H9 (cell line): ENCODE data around the gene CDH4. TPM values are rescaled to one million over a fixed set of nuclear protein-coding genes. Genes with fewer than 3 reads are reported as not detected.

ENCODE experiments used
- DNase-seq: peaks from one replicate; pipeline ENCODE4 v3.0.0-alpha.2; 2017
- H2AFZ ChIP-seq: one replicate; pipeline ENCODE4 v1.6.1; 2013; ENCODE audit warnings: mild to moderate bottlenecking, low read length, control low read depth, moderate library complexity
- H2AK5ac ChIP-seq: 2 replicates; pipeline ENCODE4 v1.6.1; 2013; ENCODE audit warnings: low read length, control low read depth, mixed read lengths; ENCODE audit not compliant: insufficient read length
- H2BK120ac ChIP-seq: one replicate; pipeline ENCODE4 v1.6.1; 2013; ENCODE audit warnings: low read depth, mild to moderate bottlenecking, low read length, control low read depth, inconsistent platforms; ENCODE audit not compliant: poor library complexity, severe bottlenecking
- H2BK12ac ChIP-seq: 2 replicates; pipeline ENCODE4 v1.6.1; 2013; ENCODE audit warnings: low read length, control low read depth, mixed read lengths, low read depth; ENCODE audit not compliant: insufficient read length
- H2BK15ac ChIP-seq: 2 replicates; pipeline ENCODE4 v1.6.1; 2013; ENCODE audit warnings: low read depth, low read length, control low read depth
- H2BK20ac ChIP-seq: one replicate; pipeline ENCODE4 v1.6.1; 2013; ENCODE audit warnings: low read depth, mild to moderate bottlenecking, low read length, control low read depth, inconsistent platforms; ENCODE audit not compliant: poor library complexity, severe bottlenecking
- H2BK5ac ChIP-seq: 2 replicates; pipeline ENCODE4 v1.6.1; 2013; ENCODE audit warnings: low read length, control low read depth, mixed read lengths; ENCODE audit not compliant: insufficient read length
- H3K14ac ChIP-seq: 2 replicates; pipeline ENCODE4 v1.6.1; 2013; ENCODE audit warnings: low read length, control low read depth; ENCODE audit not compliant: insufficient read depth
- H3K18ac ChIP-seq: 2 replicates; pipeline ENCODE4 v1.6.1; 2013; ENCODE audit warnings: low read depth, mild to moderate bottlenecking, mixed read lengths, low read length, control low read depth; ENCODE audit not compliant: insufficient read length
- H3K23ac ChIP-seq: 2 replicates; pipeline ENCODE4 v1.6.1; 2013; ENCODE audit warnings: low read length, control low read depth, mixed read lengths, low read depth; ENCODE audit not compliant: insufficient read length
- H3K23me2 ChIP-seq: 2 replicates; pipeline ENCODE4 v1.6.1; 2013; ENCODE audit warnings: low read depth, mild to moderate bottlenecking, mixed read lengths, low read length, control low read depth; ENCODE audit not compliant: insufficient read length, poor library complexity, severe bottlenecking
- H3K27ac ChIP-seq: 2 replicates; pipeline ENCODE4 v1.5.1; 2013; ENCODE audit warnings: low read length, control low read depth, mixed read lengths, low read depth; ENCODE audit not compliant: insufficient read length
- H3K27me3 ChIP-seq: 2 replicates; pipeline ENCODE4 v1.6.1; 2013; ENCODE audit warnings: low read length, control low read depth, inconsistent platforms; ENCODE audit not compliant: insufficient read depth
- H3K4ac ChIP-seq: 2 replicates; pipeline ENCODE4 v1.6.1; 2013; ENCODE audit warnings: low read depth, mild to moderate bottlenecking, control low read depth, inconsistent platforms, low read length, moderate library complexity
- H3K4me1 ChIP-seq: 2 replicates; pipeline ENCODE4 v1.6.1; 2013; ENCODE audit warnings: low read length, control low read depth, inconsistent platforms; ENCODE audit not compliant: insufficient read depth
- H3K4me2 ChIP-seq: 2 replicates; pipeline ENCODE4 v1.6.1; 2013; ENCODE audit warnings: low read length, control low read depth, mixed read lengths; ENCODE audit not compliant: insufficient read length, insufficient read depth
- H3K56ac ChIP-seq: 2 replicates; pipeline ENCODE4 v1.6.1; 2013; ENCODE audit warnings: low read depth, mild to moderate bottlenecking, mixed read lengths, low read length, control low read depth; ENCODE audit not compliant: insufficient read length
- H3K79me1 ChIP-seq: 2 replicates; pipeline ENCODE4 v1.6.1; 2013; ENCODE audit warnings: low read depth, mild to moderate bottlenecking, moderate library complexity, low read length, control low read depth, inconsistent platforms; ENCODE audit not compliant: insufficient read depth, poor library complexity, severe bottlenecking
- H3K79me2 ChIP-seq: 2 replicates; pipeline ENCODE4 v1.6.1; 2013; ENCODE audit warnings: low read length, control low read depth, inconsistent platforms; ENCODE audit not compliant: insufficient read depth
- H3K9ac ChIP-seq: 2 replicates; pipeline ENCODE4 v1.6.1; 2013; ENCODE audit warnings: low read length, control low read depth, mixed read lengths; ENCODE audit not compliant: insufficient read length; ENCODE audit errors: extremely low read depth
- H3K9me3 ChIP-seq: one replicate; pipeline ENCODE4 v1.6.1; 2013; ENCODE audit warnings: low read depth, low read length, inconsistent platforms; ENCODE audit not compliant: control insufficient read depth
- H3T11ph ChIP-seq: one replicate; pipeline ENCODE4 v1.6.1; 2013; ENCODE audit warnings: mild to moderate bottlenecking, low read length, control low read depth, inconsistent platforms
- H4K20me1 ChIP-seq: one replicate; pipeline ENCODE4 v1.6.1; 2013; ENCODE audit not compliant: control insufficient read depth, insufficient read length, insufficient read depth
- H4K5ac ChIP-seq: 2 replicates; pipeline ENCODE4 v1.6.1; 2013; ENCODE audit warnings: low read depth, mild to moderate bottlenecking, mixed read lengths, low read length, control low read depth; ENCODE audit not compliant: insufficient read length
- H4K8ac ChIP-seq: replicated peaks from 2 replicates; pipeline ENCODE4 v1.6.1; 2013; ENCODE audit warnings: low read length, control low read depth, mixed read lengths, low read depth; ENCODE audit not compliant: insufficient read length
- H4K91ac ChIP-seq: 2 replicates; pipeline ENCODE4 v1.6.1; 2013; ENCODE audit warnings: low read depth, mild to moderate bottlenecking, moderate library complexity, mixed read lengths, low read length, control low read depth; ENCODE audit not compliant: insufficient read length
- H3K27ac Mint-ChIP-seq, 3 experiments: 2 replicates in 2 of 3; 3 replicates in 1 of 3; pipeline ENCODE4 v1.8.0; 2020 to 2021; ENCODE audit warnings: mixed read lengths in 3 of 3, mild to moderate bottlenecking in 1 of 3, moderate library complexity in 1 of 3
- H3K27me3 Mint-ChIP-seq: 2 replicates; pipeline ENCODE4 v1.8.0; 2021; ENCODE audit warnings: low read depth, mild to moderate bottlenecking, moderate library complexity, mixed read lengths
- H3K36me3 Mint-ChIP-seq, 3 experiments: 2 replicates in 2 of 3; 3 replicates in 1 of 3; pipeline ENCODE4 v1.8.0; 2020 to 2021; ENCODE audit warnings: low read depth in 3 of 3, mixed read lengths in 3 of 3; ENCODE audit not compliant: insufficient read depth in 1 of 3
- H3K4me1 Mint-ChIP-seq, 2 experiments: 2 replicates each; pipeline ENCODE4 v1.8.0; 2020; ENCODE audit warnings: mixed read lengths in 2 of 2
- H3K4me3 Mint-ChIP-seq, 2 experiments: 2 replicates in 1 of 2; 3 replicates in 1 of 2; pipeline ENCODE4 v1.8.0; 2020 to 2021; ENCODE audit warnings: mild to moderate bottlenecking in 2 of 2, mixed read lengths in 2 of 2, moderate library complexity in 1 of 2
- H3K9me3 Mint-ChIP-seq, 2 experiments: 2 replicates in 1 of 2; 3 replicates in 1 of 2; pipeline ENCODE4 v1.8.0; 2020; ENCODE audit warnings: mild to moderate bottlenecking in 2 of 2, mixed read lengths in 2 of 2, moderate library complexity in 1 of 2
- CTCF ChIP-seq: fragments of 200-600 bp; sonication (generic); conservative IDR thresholded peaks from 3 replicates; pipeline ENCODE4 v1.8.0; 2021; ENCODE audit warnings: antibody characterized with exemption, mild to moderate bottlenecking
- WGBS: extraction: QIAGEN DNeasy Blood & Tissue Kit; methylation state at CpG from one replicate; pipeline ENCODE4 v1.1.7; 2013; ENCODE audit warnings: missing lambda C conversion rate, low lambda C conversion rate, mixed read lengths; ENCODE audit not compliant: insufficient read length; ENCODE audit errors: extremely low coverage; 5-methylcytosine and 5-hydroxymethylcytosine counted together
- total RNA-seq: library from RNA; stranded (reverse); gene quantifications from 2 replicates; pipeline ENCODE4 v1.2.1, GENCODE V29; 2021

The CDH4 gene
- total RNA-seq, 1 experiment from 2014 or later, result 3.0 TPM

- Histone ChIP-seq H2BK120ac (no peak overlapping the region), H4K91ac (no peak overlapping the region), H2BK20ac (no peak overlapping the region), H4K20me1 (no peaks in the 10 kb centered on the region), H3K9ac (no peak overlapping the region), H3K23me2 (no peaks in the 10 kb centered on the region), H4K5ac (no peak overlapping the region), H3K79me2 (no peaks in the 10 kb centered on the region), H4K8ac (no peak overlapping the region), H3K56ac (no peak overlapping the region), H3T11ph (no peak overlapping the region), H3K23ac (no peak overlapping the region), H3K4me1 (no peaks in the 10 kb centered on the region), H3K27me3 (no peaks in the 10 kb centered on the region), H3K4ac (no peak overlapping the region), H2BK5ac (no peak overlapping the region), H3K4me2 (no peak overlapping the region), H2BK12ac (no peak overlapping the region), H3K18ac (no peak overlapping the region), H3K14ac (no peak overlapping the region), H2AFZ (no peak overlapping the region), H2AK5ac (no peak overlapping the region), H2BK15ac (no peak overlapping the region), H3K27ac (no peak overlapping the region), H3K9me3 (no peaks in the 10 kb centered on the region), H3K79me1 (no peaks in the 10 kb centered on the region)
- WGBS, result no CpG with 5 or more reads among the region's 17 CpGs
- Mint-ChIP-seq H3K9me3 (no peaks in the 10 kb centered on the region; a peak in 1 of 5 replicates), H3K27me3 (peaks cover 41% of the 10 kb centered on the region), H3K4me3 (no peak overlapping the region), H3K27ac (peak overlapping the region in 1 of 3 experiments; percentile 56; a peak in 1 of 7 replicates), H3K36me3 (no peaks in the 10 kb centered on the region; a peak in 1 of 7 replicates), H3K4me1 (peaks cover 2 to 12% of the 10 kb centered on the region in 2 experiments; a peak in 3 of 4 replicates)
- no peak for DNase-seq
- TF ChIP-seq CTCF, result no peak
These were observed 62.4 kb downstream of the CDH4 start for GRCh38 chr20:61314326-61315010.
